HFF-Myc (cell line): ENCODE results near the gene LAMB4.

Experiments used
- DNase-seq: peaks from one replicate; pipeline ENCODE4 v3.0.0-alpha.2; 2011; ENCODE audit warnings: low read depth; ENCODE audit errors: extremely low read depth
- H3K4me3 ChIP-seq: replicated peaks from 2 replicates; pipeline ENCODE4 v1.5.1; 2011; ENCODE audit warnings: low read depth, mild to moderate bottlenecking, control low read depth, low read length
- CTCF ChIP-seq: IDR thresholded peaks from 2 replicates; pipeline ENCODE4 v1.5.1; 2012; ENCODE audit warnings: mild to moderate bottlenecking, low read depth, low read length, control low read depth; ENCODE audit errors: missing control alignments

LAMB4 gene

GRCh38 chr7:108143658-108144420 is 13.7 kb upstream of the LAMB4 start:
- no peak for DNase-seq
- peak; percentile 12 for TF ChIP-seq CTCF

GRCh38 chr7:108142675-108143259 is 12.6 kb upstream of the LAMB4 start:
- no peak for DNase-seq
- TF ChIP-seq CTCF: no peak

More at GRCh38 chr7:108143658-108144420, 13.7 kb upstream of the LAMB4 start:
- H3K4me3 ChIP-seq: no peak overlapping the region

GRCh38 chr7:108142180-108142579 is 12.0 kb upstream of the LAMB4 start:
- TF ChIP-seq CTCF: no peak
- H3K4me3 ChIP-seq: no peak overlapping the region
- DNase-seq: no peak

More at GRCh38 chr7:108142675-108143259, 12.6 kb upstream of the LAMB4 start:
- no peak overlapping the region for H3K4me3 ChIP-seq

- DNase-seq: no peak
- no peak overlapping the region for H3K4me3 ChIP-seq
- TF ChIP-seq CTCF: no peak
Observed at GRCh38 chr7:108140671-108141070, 10.5 kb upstream of the LAMB4 start.

GRCh38 chr7:108138911-108139310 is 8.8 kb upstream of the LAMB4 start:
- no peak for DNase-seq
- no peak overlapping the region for H3K4me3 ChIP-seq
- TF ChIP-seq CTCF: no peak

GRCh38 chr7:108137993-108138392 is 7.8 kb upstream of the LAMB4 start:
- H3K4me3 ChIP-seq: no peak overlapping the region
- no peak for TF ChIP-seq CTCF
- no peak for DNase-seq
